ENCODE data around the gene LRRC8B. TPM values are rescaled to one million over a fixed set of nuclear protein-coding genes. Genes with fewer than 3 reads are reported as not detected.

LRRC8B gene
- total RNA-seq, result 10 to 100 TPM; 15.6 to 18.1 TPM
- 10 to 100 TPM; 15.0 to 18.0 TPM for polyA plus RNA-seq

DNA sequence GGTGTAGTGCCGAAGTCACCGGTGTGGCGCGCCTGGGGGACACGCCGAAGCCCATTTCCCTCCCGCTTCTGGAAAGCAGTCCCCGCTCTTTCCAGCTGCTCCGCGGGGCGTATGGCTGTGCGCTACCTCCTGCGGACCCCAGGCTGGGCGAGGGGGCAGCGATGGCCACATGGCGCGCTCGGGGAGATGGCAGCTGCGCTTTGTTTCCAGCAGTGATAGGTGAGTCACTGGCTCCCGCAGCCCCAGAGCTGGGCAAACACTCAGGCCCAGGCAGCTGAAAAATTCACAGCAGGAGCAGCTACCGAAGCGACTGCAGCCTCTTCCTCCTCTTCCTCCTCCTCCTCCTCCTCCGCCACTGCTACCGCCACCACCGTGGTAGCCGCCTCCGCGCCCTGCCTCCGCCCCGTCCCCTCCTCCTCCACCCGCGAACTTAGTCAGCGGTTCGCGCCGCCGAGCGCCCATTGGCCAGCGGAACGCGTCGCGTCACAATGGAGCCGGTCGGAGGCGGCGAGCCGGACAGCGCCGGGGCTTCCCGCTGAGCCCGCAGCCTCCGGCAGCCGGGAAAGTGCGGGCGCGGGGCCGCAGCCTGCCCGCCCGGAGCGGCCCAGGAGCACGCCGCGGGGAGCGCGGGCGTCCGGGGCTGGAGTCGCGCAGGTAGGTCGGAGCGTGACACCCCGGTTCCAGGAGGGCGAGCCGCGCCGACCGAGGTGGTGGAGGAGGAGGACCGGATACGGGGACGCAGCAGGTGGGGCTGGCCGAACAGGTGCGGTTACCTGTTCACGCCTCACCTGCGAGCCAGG is at the start of gene LRRC8B:
LRRC8B (plus strand) TSS at position 461 of the 800 bp plus-strand sequence. CDS start 57,822 bp downstream, outside the sequence.
- peaks cover 0 to 2% (median 0%) of the 10 kb centered on the region in 8 donors for H3K9me3 Mint-ChIP-seq
- H3K27ac Mint-ChIP-seq, result peak within 1 kb of the TSS in 6 of 7 donors; percentile 91 to 98 (median 96)
- Histone ChIP-seq H3K36me3 (ENCODE audit: insufficient read depth, low read length) (no peaks in the 10 kb centered on the region), H3K4me3 (ENCODE audit: low read length in 2 of 2) (peak within 1 kb of the TSS; percentile 91 to 93), H3K27ac (ENCODE audit: low read depth, low read length) (peak within 1 kb of the TSS; percentile 92), H3K27me3 (ENCODE audit: insufficient read depth, low read length) (no peaks in the 10 kb centered on the region), H3K9me3 (ENCODE audit: control insufficient read depth in 1 of 2, low read length in 2 of 2) (no peaks in the 10 kb centered on the region), H3K4me1 (ENCODE audit: insufficient read depth, low read length) (peaks cover 50% of the 10 kb centered on the region)
- ChIA-PET POLR2A (ENCODE audit: partially characterized antibody) (interaction anchor here (0.6 to 3.2 kb wide), 20 partner anchors 11 to 238 kb away, joined by 3 to 73 read pairs (median 4); no protein-coding TSS in a partner anchor), CTCF (ENCODE audit: partially characterized antibody) (interaction anchor here (0.6 to 1.4 kb wide), 3 partner anchors 41 to 238 kb away, joined by 3 to 4 read pairs (median 3); no protein-coding TSS in a partner anchor)
- H3K27me3 Mint-ChIP-seq, result no peaks in the 10 kb centered on the region
- peaks cover 0 to 9% of the 10 kb centered on the region in 2 donors for H3K36me3 Mint-ChIP-seq
- intact Hi-C loops (cut with micrococcal nuclease), result loop anchor here (1.0 to 5.0 kb wide), 9 partner anchors 38 to 471 kb away; partner anchors contain the start of gene ZNF326
- H3K4me3 Mint-ChIP-seq, result peak within 1 kb of the TSS in 5 of 8 donors; percentile 82 to 97 (median 87)
- DNase-seq, result peak; percentile 85 to 90 (median 88)
- peaks cover 11 to 21% (median 14%) of the 10 kb centered on the region in 4 donors for H3K4me1 Mint-ChIP-seq

DNA sequence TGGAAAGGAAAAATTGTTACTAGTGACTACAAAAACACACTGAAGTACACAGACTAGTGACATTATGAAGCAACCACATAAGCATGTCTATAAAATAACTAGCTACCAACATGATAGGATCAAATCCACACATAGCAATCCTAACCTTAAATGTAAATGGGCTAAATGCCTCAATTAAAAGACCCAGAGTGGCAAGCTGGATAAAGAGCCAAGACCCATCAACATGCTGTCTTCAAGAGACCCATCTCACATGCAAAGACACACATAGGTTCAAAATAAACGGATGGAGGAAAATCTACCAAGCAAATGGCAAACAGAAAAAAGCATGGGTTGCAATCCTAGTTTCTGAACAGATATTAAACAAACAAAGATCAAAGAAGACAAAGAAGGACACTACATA is 49.4 kb upstream of the LRRC8B start:
- ChIA-PET POLR2A (ENCODE audit: partially characterized antibody) (no interaction called here), CTCF (ENCODE audit: partially characterized antibody) (interaction anchor here (1.3 to 1.7 kb wide), 3 partner anchors 11 to 288 kb away, joined by 3 to 5 read pairs (median 5); no protein-coding TSS in a partner anchor)
- H3K36me3 Mint-ChIP-seq, result peaks cover 0 to 6% of the 10 kb centered on the region in 2 donors
- no peak overlapping the region for H3K27ac Mint-ChIP-seq
- Histone ChIP-seq H3K27ac (ENCODE audit: low read depth, low read length) (no peak overlapping the region), H3K27me3 (ENCODE audit: insufficient read depth, low read length) (no peaks in the 10 kb centered on the region), H3K9me3 (ENCODE audit: control insufficient read depth in 1 of 2, low read length in 2 of 2) (no peaks in the 10 kb centered on the region), H3K36me3 (ENCODE audit: insufficient read depth, low read length) (no peaks in the 10 kb centered on the region), H3K4me3 (ENCODE audit: low read length in 2 of 2) (no peak overlapping the region), H3K4me1 (ENCODE audit: insufficient read depth, low read length) (no peaks in the 10 kb centered on the region)
- intact Hi-C loops (cut with micrococcal nuclease), result no loop called here
- peaks cover 2 to 22% (median 17%) of the 10 kb centered on the region in 8 donors for H3K9me3 Mint-ChIP-seq
- peaks cover 3% of the 10 kb centered on the region in 2 donors for H3K27me3 Mint-ChIP-seq
- peak overlapping the region in 1 of 8 donors; percentile 54 for H3K4me3 Mint-ChIP-seq
- no peak for DNase-seq
- H3K4me1 Mint-ChIP-seq, result peaks cover 2 to 9% (median 6%) of the 10 kb centered on the region in 4 donors

DNA sequence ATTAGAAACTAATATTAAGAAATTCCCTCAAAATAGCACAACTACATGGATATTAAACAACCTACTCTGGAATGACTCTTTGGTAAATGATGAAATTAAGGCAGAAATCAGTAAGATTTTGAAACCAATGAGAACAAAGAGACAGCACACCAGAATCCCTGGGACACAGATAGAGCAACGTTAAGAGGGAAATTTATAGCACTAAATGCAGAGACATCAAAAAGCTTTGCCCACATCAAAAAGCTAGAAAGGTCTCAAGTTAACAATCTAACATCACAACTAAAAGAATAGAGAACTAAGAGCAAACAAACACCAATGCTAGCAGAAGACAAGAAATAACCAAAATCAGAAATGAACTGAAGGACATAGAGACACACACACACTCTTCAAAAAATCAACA is 48.6 kb upstream of the LRRC8B start:
- Mint-ChIP-seq H3K4me1 (peaks cover 2 to 9% (median 6%) of the 10 kb centered on the region in 4 donors), H3K9me3 (peaks cover 2 to 26% (median 17%) of the 10 kb centered on the region in 8 donors), H3K27ac (no peak overlapping the region), H3K36me3 (peaks cover 0 to 6% of the 10 kb centered on the region in 2 donors), H3K27me3 (peaks cover 2% of the 10 kb centered on the region in 2 donors), H3K4me3 (no peak overlapping the region)
- ChIA-PET POLR2A (ENCODE audit: partially characterized antibody) (no interaction called here), CTCF (ENCODE audit: partially characterized antibody) (interaction anchor here (1.0 to 1.7 kb wide), 2 partner anchors 10 to 16 kb away, joined by 3 to 5 read pairs; no protein-coding TSS in a partner anchor)
- no peak overlapping the region for H3K27ac ChIP-seq (ENCODE audit: low read depth, low read length)
- no peaks in the 10 kb centered on the region for H3K36me3 ChIP-seq (ENCODE audit: insufficient read depth, low read length)
- no peaks in the 10 kb centered on the region for H3K4me1 ChIP-seq (ENCODE audit: insufficient read depth, low read length)
- H3K9me3 ChIP-seq (ENCODE audit: control insufficient read depth in 1 of 2, low read length in 2 of 2), result no peaks in the 10 kb centered on the region
- intact Hi-C loops (cut with micrococcal nuclease), result no loop called here
- no peak for DNase-seq
- H3K27me3 ChIP-seq (ENCODE audit: insufficient read depth, low read length), result no peaks in the 10 kb centered on the region
- no peak overlapping the region for H3K4me3 ChIP-seq (ENCODE audit: low read length in 2 of 2)

DNA sequence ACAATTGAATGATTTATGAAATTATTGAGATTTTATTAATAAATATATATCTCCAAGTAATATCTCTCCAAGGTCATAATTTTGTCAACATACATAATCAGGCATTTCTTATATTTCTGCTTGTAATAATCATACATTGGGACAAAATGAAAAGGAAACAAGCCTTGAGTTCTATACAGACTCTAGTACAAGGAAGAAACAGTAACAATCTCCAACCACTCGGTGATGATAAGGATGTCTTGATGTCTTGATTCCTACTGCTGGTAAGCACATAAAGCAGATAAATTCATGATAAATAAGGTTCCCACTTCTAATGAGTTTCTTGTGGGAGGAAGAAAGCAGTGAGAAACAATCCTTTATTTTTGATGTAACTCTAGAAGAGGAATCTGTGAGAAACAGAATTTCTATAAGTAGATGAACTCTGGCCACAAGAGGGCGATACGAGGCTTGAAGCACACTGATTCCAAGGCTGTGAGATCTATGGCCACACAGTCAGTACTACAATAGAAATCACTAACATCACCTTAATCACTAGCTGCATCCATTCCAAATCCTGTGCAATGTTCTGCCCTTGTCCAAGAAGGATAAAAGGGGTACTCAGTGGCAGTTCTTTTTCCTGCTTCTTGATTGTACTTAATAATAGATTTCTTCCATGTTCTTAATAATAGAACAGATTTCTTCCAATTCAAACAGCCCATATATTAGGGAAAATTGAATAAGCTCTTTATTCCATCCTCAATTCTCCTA is 41.4 kb upstream of the LRRC8B start:
- H3K27ac Mint-ChIP-seq, result no peak overlapping the region
- intact Hi-C loops (cut with micrococcal nuclease), result loop anchor here (1.0 to 2.0 kb wide), 6 partner anchors 42 to 504 kb away; partner anchors contain the start of genes LRRC8B and LRRC8C
- peaks cover 0 to 10% (median 10%) of the 10 kb centered on the region in 4 donors for H3K4me1 Mint-ChIP-seq
- ChIA-PET CTCF (ENCODE audit: partially characterized antibody) (interaction anchor here (0.6 to 7.4 kb wide), 43 partner anchors 9 to 524 kb away, joined by 3 to 115 read pairs (median 4); no protein-coding TSS in a partner anchor), POLR2A (ENCODE audit: partially characterized antibody) (interaction anchor here (0.9 to 1.2 kb wide), 5 partner anchors 126 to 280 kb away, joined by 3 to 7 read pairs (median 6); no protein-coding TSS in a partner anchor)
- DNase-seq, result peak; percentile 63 to 79 (median 68)
- peaks cover 0 to 1% of the 10 kb centered on the region in 2 donors for H3K36me3 Mint-ChIP-seq
- H3K4me3 Mint-ChIP-seq, result no peak overlapping the region
- Histone ChIP-seq H3K27ac (ENCODE audit: low read depth, low read length) (no peak overlapping the region), H3K27me3 (ENCODE audit: insufficient read depth, low read length) (no peaks in the 10 kb centered on the region), H3K36me3 (ENCODE audit: insufficient read depth, low read length) (no peaks in the 10 kb centered on the region), H3K4me3 (ENCODE audit: low read length in 2 of 2) (no peak overlapping the region), H3K9me3 (ENCODE audit: control insufficient read depth in 1 of 2, low read length in 2 of 2) (no peaks in the 10 kb centered on the region), H3K4me1 (ENCODE audit: insufficient read depth, low read length) (no peaks in the 10 kb centered on the region)
- H3K27me3 Mint-ChIP-seq, result no peaks in the 10 kb centered on the region
- peaks cover 0 to 10% (median 7%) of the 10 kb centered on the region in 8 donors for H3K9me3 Mint-ChIP-seq

- POLR2A ChIA-PET (ENCODE audit: partially characterized antibody), result interaction anchor here (1.0 to 1.2 kb wide), 4 partner anchors 125 to 279 kb away, joined by 5 to 7 read pairs (median 6); no protein-coding TSS in a partner anchor
These were observed 40.9 kb upstream of the LRRC8B start for GRCh38 chr1:89483757-89484077.

DNA sequence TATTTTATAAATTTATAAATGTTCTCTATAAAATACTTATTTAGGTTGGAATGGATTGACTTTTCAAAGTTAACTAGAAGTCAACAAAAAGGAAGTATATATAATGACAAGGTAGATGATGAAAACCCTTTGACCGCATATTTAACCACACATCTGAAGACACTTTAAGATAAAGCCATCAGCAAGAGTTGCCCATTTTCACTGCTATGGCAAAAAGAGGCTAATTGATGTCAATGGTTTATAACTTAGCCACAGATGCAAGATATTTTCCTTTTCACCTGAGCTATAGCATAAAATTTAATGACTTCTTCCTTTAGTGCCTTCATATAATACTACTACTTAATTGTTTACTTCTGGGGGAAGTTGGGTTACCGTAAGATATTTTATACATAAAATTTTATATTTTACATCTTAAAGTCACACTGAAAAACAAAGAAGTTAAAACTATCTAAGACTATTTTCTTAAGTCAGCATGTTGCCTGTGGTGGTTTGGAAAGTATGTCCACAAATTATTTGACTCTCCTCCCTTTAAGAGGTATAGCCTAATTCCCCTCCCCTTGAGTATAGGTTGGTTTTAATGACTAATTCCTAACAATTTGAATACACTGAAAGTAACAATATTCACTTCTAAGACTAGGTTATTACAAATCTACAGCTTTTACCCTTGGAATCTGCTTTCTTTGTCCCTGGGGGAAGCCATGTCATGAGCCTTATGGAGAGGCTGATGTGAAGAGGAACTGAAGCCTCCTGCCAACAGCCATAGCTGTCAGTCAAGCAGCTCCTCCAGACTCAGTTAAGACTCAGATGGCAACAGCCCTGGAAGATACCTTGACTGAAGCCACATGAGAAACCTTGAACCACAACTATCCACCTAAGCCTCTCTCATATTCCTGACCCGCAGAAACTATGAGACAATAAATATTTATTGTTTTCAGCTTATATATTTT is 40.3 kb upstream of the LRRC8B start:
- H3K36me3 Mint-ChIP-seq, result peaks cover 0 to 1% of the 10 kb centered on the region in 2 donors
- Histone ChIP-seq H3K27me3 (ENCODE audit: insufficient read depth, low read length) (no peaks in the 10 kb centered on the region), H3K4me3 (ENCODE audit: low read length in 2 of 2) (no peak overlapping the region), H3K9me3 (ENCODE audit: control insufficient read depth in 1 of 2, low read length in 2 of 2) (no peaks in the 10 kb centered on the region), H3K4me1 (ENCODE audit: insufficient read depth, low read length) (no peaks in the 10 kb centered on the region), H3K27ac (ENCODE audit: low read depth, low read length) (no peak overlapping the region), H3K36me3 (ENCODE audit: insufficient read depth, low read length) (no peaks in the 10 kb centered on the region)
- H3K4me1 Mint-ChIP-seq, result peaks cover 0 to 15% (median 14%) of the 10 kb centered on the region in 4 donors
- ChIA-PET POLR2A (ENCODE audit: partially characterized antibody) (interaction anchor here (0.8 to 1.2 kb wide), 6 partner anchors 125 to 279 kb away, joined by 3 to 7 read pairs (median 6); no protein-coding TSS in a partner anchor), CTCF (ENCODE audit: partially characterized antibody) (interaction anchor here (0.7 to 7.4 kb wide), 34 partner anchors 8 to 504 kb away, joined by 3 to 115 read pairs (median 4); no protein-coding TSS in a partner anchor)
- intact Hi-C loops (cut with micrococcal nuclease), result no loop called here
- H3K9me3 Mint-ChIP-seq, result peaks cover 0 to 10% (median 7%) of the 10 kb centered on the region in 8 donors
- no peak for DNase-seq
- no peak overlapping the region for H3K4me3 Mint-ChIP-seq
- H3K27me3 Mint-ChIP-seq, result peaks cover 0 to 3% of the 10 kb centered on the region in 2 donors
- H3K27ac Mint-ChIP-seq, result no peak overlapping the region

More at GRCh38 chr1:89483757-89484077, 40.9 kb upstream of the LRRC8B start:
- Mint-ChIP-seq H3K27ac (no peak overlapping the region), H3K27me3 (peaks cover 0 to 3% of the 10 kb centered on the region in 2 donors), H3K4me1 (peaks cover 0 to 15% (median 13%) of the 10 kb centered on the region in 4 donors), H3K9me3 (peaks cover 0 to 10% (median 7%) of the 10 kb centered on the region in 8 donors), H3K36me3 (peaks cover 0 to 1% of the 10 kb centered on the region in 2 donors), H3K4me3 (no peak overlapping the region)
- Histone ChIP-seq H3K27ac (ENCODE audit: low read depth, low read length) (no peak overlapping the region), H3K36me3 (ENCODE audit: insufficient read depth, low read length) (no peaks in the 10 kb centered on the region), H3K4me3 (ENCODE audit: low read length in 2 of 2) (no peak overlapping the region), H3K27me3 (ENCODE audit: insufficient read depth, low read length) (no peaks in the 10 kb centered on the region), H3K4me1 (ENCODE audit: insufficient read depth, low read length) (no peaks in the 10 kb centered on the region), H3K9me3 (ENCODE audit: control insufficient read depth in 1 of 2, low read length in 2 of 2) (no peaks in the 10 kb centered on the region)
- intact Hi-C loops (cut with micrococcal nuclease), result loop anchor here (1.0 to 2.0 kb wide), 6 partner anchors 41 to 504 kb away; partner anchors contain the start of genes LRRC8B and LRRC8C
- CTCF ChIA-PET (ENCODE audit: partially characterized antibody), result interaction anchor here (0.6 to 7.4 kb wide), 35 partner anchors 9 to 523 kb away, joined by 3 to 115 read pairs (median 4); no protein-coding TSS in a partner anchor
- no peak for DNase-seq
